Measurements from ENCODE around the gene PNN. TPM values are rescaled to one million over a fixed set of nuclear protein-coding genes. Genes with fewer than 3 reads are reported as not detected.
"Not testable (repeated sequence)": the region's sequence is repeated elsewhere in the genome, so short reads cannot be mapped to it uniquely, and the experiment has no call there.

The PNN gene
- total and polyA plus RNA-seq, 2 donors from 2014 or later: 27.2 to 46.2 TPM

- Histone ChIP-seq H3K9ac (ENCODE audit: low read length in 3 of 3) (no peak overlapping the region), H3K27me3 (ENCODE audit: control insufficient read depth, insufficient read depth, low read length) (no peaks in the 10 kb centered on the region), H3K4me3 (ENCODE audit: low read length in 3 of 3) (no peak overlapping the region), H3K4me1 (ENCODE audit: control insufficient read depth in 2 of 3, insufficient read depth in 2 of 3, low read depth in 1 of 3, low read length in 3 of 3) (peaks cover 0 to 6% (median 0%) of the 10 kb centered on the region in 3 donors), H3K36me3 (ENCODE audit: control insufficient read depth in 2 of 3, insufficient read depth in 3 of 3, low read length in 3 of 3) (peaks cover 0 to 27% (median 9%) of the 10 kb centered on the region in 3 donors), H3K27ac (ENCODE audit: low read depth in 2 of 2, low read length in 2 of 2) (no peak overlapping the region), H3K9me3 (ENCODE audit: control insufficient read depth in 2 of 3, insufficient read depth in 1 of 3, low read length in 3 of 3) (no peaks in the 10 kb centered on the region)
- TF ChIP-seq, protein P1, sequence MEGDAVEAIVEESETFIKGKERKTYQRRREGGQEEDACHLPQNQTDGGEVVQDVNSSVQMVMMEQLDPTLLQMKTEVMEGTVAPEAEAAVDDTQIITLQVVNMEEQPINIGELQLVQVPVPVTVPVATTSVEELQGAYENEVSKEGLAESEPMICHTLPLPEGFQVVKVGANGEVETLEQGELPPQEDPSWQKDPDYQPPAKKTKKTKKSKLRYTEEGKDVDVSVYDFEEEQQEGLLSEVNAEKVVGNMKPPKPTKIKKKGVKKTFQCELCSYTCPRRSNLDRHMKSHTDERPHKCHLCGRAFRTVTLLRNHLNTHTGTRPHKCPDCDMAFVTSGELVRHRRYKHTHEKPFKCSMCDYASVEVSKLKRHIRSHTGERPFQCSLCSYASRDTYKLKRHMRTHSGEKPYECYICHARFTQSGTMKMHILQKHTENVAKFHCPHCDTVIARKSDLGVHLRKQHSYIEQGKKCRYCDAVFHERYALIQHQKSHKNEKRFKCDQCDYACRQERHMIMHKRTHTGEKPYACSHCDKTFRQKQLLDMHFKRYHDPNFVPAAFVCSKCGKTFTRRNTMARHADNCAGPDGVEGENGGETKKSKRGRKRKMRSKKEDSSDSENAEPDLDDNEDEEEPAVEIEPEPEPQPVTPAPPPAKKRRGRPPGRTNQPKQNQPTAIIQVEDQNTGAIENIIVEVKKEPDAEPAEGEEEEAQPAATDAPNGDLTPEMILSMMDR (IDR thresholded peaks at IDR 0.05; ENCODE audit: borderline replicate concordance, extremely low read depth, insufficient read depth): no peak
- DNase-seq (no peak), FAIRE-seq (no peak)
- intact Hi-C loops (cut with DNase I): no loop called here
Observed at GRCh38 chr14:39160494-39160893, 14.6 kb upstream of the PNN start.

GRCh38 chr14:39167797-39168320 lies 7.2 kb upstream of the PNN start:
- H3K9me3 ChIP-seq (ENCODE audit: control insufficient read depth in 2 of 3, insufficient read depth in 1 of 3, low read length in 3 of 3); DNase-seq; H3K27ac ChIP-seq (ENCODE audit: low read depth in 2 of 2, low read length in 2 of 2); H3K27me3 ChIP-seq (ENCODE audit: control insufficient read depth, insufficient read depth, low read length); H3K9ac ChIP-seq (ENCODE audit: low read length in 3 of 3); H3K36me3 ChIP-seq (ENCODE audit: control insufficient read depth in 2 of 3, insufficient read depth in 3 of 3, low read length in 3 of 3); FAIRE-seq; intact Hi-C loops (cut with DNase I): not testable (repeated sequence)
- H3K4me1 ChIP-seq (ENCODE audit: control insufficient read depth in 2 of 3, insufficient read depth in 2 of 3, low read depth in 1 of 3, low read length in 3 of 3): peaks cover 3 to 16% (median 8%) of the 10 kb centered on the region in 3 donors
- peak overlapping the region in 2 of 3 donors; percentile 93 to 100 for H3K4me3 ChIP-seq (ENCODE audit: low read length in 3 of 3)

DNA sequence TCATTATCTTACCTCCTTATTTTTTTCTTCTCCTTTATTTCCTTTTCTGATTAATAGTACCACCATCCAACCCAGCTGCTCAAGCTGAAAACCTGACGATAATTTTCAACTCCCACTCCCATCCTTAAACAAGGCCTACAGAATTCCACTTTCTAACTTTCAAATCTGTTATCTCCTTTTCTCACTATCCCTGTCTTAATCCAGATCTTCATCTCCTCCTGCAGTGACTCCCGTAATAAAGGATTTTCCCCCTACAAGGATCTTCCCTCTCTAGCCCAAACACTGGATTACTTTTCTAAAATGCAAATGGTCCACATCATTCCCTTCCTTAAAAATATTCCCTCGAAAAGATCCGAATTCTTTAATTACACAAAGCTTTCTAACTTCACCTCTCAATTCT lies 6.5 kb upstream of the PNN start:
- Histone ChIP-seq H3K4me3 (ENCODE audit: low read length in 3 of 3) (peak overlapping the region; percentile 93 to 100 (median 98)), H3K4me1 (ENCODE audit: control insufficient read depth in 2 of 3, insufficient read depth in 2 of 3, low read depth in 1 of 3, low read length in 3 of 3) (peaks cover 3 to 16% (median 8%) of the 10 kb centered on the region in 3 donors), H3K27ac (ENCODE audit: low read depth in 2 of 2, low read length in 2 of 2) (no peak overlapping the region), H3K27me3 (ENCODE audit: control insufficient read depth, insufficient read depth, low read length) (no peaks in the 10 kb centered on the region), H3K9ac (ENCODE audit: low read length in 3 of 3) (peak overlapping the region in 2 of 3 donors; percentile 37 to 93), H3K9me3 (ENCODE audit: control insufficient read depth in 2 of 3, insufficient read depth in 1 of 3, low read length in 3 of 3) (peaks cover 0 to 1% (median 0%) of the 10 kb centered on the region in 3 donors), H3K36me3 (ENCODE audit: control insufficient read depth in 2 of 3, insufficient read depth in 3 of 3, low read length in 3 of 3) (no peaks in the 10 kb centered on the region)
- DNase-seq: no peak
- TF ChIP-seq, protein P1 (IDR thresholded peaks at IDR 0.05; ENCODE audit: borderline replicate concordance, extremely low read depth, insufficient read depth): no peak
- FAIRE-seq: no peak
- intact Hi-C loops (cut with DNase I): no loop called here

- H3K4me1 ChIP-seq (ENCODE audit: control insufficient read depth in 2 of 3, insufficient read depth in 2 of 3, low read depth in 1 of 3, low read length in 3 of 3): peaks cover 3 to 16% (median 8%) of the 10 kb centered on the region in 3 donors
- peak overlapping the region; percentile 93 to 100 (median 98) for H3K4me3 ChIP-seq (ENCODE audit: low read length in 3 of 3)
- peaks cover 0 to 1% (median 0%) of the 10 kb centered on the region in 3 donors for H3K9me3 ChIP-seq (ENCODE audit: control insufficient read depth in 2 of 3, insufficient read depth in 1 of 3, low read length in 3 of 3)
- H3K9ac ChIP-seq (ENCODE audit: low read length in 3 of 3): peak overlapping the region; percentile 93 to 99 (median 97)
- intact Hi-C loops (cut with DNase I): no loop called here
- no peaks in the 10 kb centered on the region for H3K36me3 ChIP-seq (ENCODE audit: control insufficient read depth in 2 of 3, insufficient read depth in 3 of 3, low read length in 3 of 3)
- TF ChIP-seq, protein P1 (IDR thresholded peaks at IDR 0.05; ENCODE audit: borderline replicate concordance, extremely low read depth, insufficient read depth): no peak
- DNase-seq (peak in 2 of 5 donors; percentile 11 to 77), FAIRE-seq (no peak)
- no peaks in the 10 kb centered on the region for H3K27me3 ChIP-seq (ENCODE audit: control insufficient read depth, insufficient read depth, low read length)
- H3K27ac ChIP-seq (ENCODE audit: low read depth in 2 of 2, low read length in 2 of 2): peak overlapping the region; percentile 88 to 95
Observed at GRCh38 chr14:39169541-39169900, 5.5 kb upstream of the PNN start.
